Ectodermal cell (in vitro differentiated cells): Measurements from ENCODE around the gene EYA3.

Experiments used
- H3K27ac ChIP-seq: 2 replicates; pipeline ENCODE4 v1.7.0; 2013; ENCODE audit warnings: mild to moderate bottlenecking, low read depth, low read length; ENCODE audit not compliant: insufficient read depth, poor library complexity, severe bottlenecking
- H3K27me3 ChIP-seq: 2 replicates; pipeline ENCODE4 v1.7.0; 2013; ENCODE audit warnings: mild to moderate bottlenecking, low read length; ENCODE audit not compliant: insufficient read depth, control insufficient read depth, poor library complexity, severe bottlenecking
- H3K36me3 ChIP-seq: one replicate; pipeline ENCODE4 v1.7.0; 2013; ENCODE audit warnings: low read length; ENCODE audit not compliant: control insufficient read depth, insufficient read depth
- H3K4me1 ChIP-seq: one replicate; pipeline ENCODE4 v1.7.0; 2013; ENCODE audit warnings: low read length; ENCODE audit not compliant: control insufficient read depth, insufficient read depth
- H3K4me3 ChIP-seq: 2 replicates; pipeline ENCODE4 v1.7.0; 2013; ENCODE audit warnings: low read depth, low read length, control low read depth; ENCODE audit not compliant: insufficient read depth
- H3K9me3 ChIP-seq: 2 replicates; pipeline ENCODE4 v1.7.0; 2013; ENCODE audit warnings: mild to moderate bottlenecking, low read length, moderate library complexity; ENCODE audit not compliant: control insufficient read depth
- WGBS, 2 experiments: methylation state at CpG; one replicate each; pipeline ENCODE4 v1.1.7; 2013; ENCODE audit warnings: missing lambda C conversion rate in 2 of 2; 5-methylcytosine and 5-hydroxymethylcytosine counted together

The EYA3 gene

GRCh38 chr1:27994060-27994459, 94.3 kb downstream of the EYA3 start:
- Histone ChIP-seq H3K27me3 (no peaks in the 10 kb centered on the region), H3K27ac (no peak overlapping the region), H3K4me3 (no peak overlapping the region), H3K9me3 (no peaks in the 10 kb centered on the region), H3K4me1 (no peaks in the 10 kb centered on the region), H3K36me3 (peaks cover 41% of the 10 kb centered on the region)
- 79 to 91% methylated on average over 1 of the region's 1 CpG for WGBS, 2 experiments

GRCh38 chr1:27993241-27993640, 95.2 kb downstream of the EYA3 start:
- H3K4me3 ChIP-seq, result no peak overlapping the region
- WGBS, 2 experiments, result 97 to 99% methylated on average over 3 of the region's 3 CpGs
- H3K36me3 ChIP-seq, result peaks cover 43% of the 10 kb centered on the region
- H3K27me3 ChIP-seq, result no peaks in the 10 kb centered on the region
- no peaks in the 10 kb centered on the region for H3K9me3 ChIP-seq
- no peak overlapping the region for H3K27ac ChIP-seq
- H3K4me1 ChIP-seq, result no peaks in the 10 kb centered on the region

GRCh38 chr1:27992276-27992675, 96.1 kb downstream of the EYA3 start:
- no peak overlapping the region for H3K4me3 ChIP-seq
- WGBS, 2 experiments, result 93 to 95% methylated on average over 6 of the region's 6 CpGs
- H3K36me3 ChIP-seq, result peaks cover 34% of the 10 kb centered on the region
- H3K9me3 ChIP-seq, result no peaks in the 10 kb centered on the region
- no peak overlapping the region for H3K27ac ChIP-seq
- H3K4me1 ChIP-seq, result no peaks in the 10 kb centered on the region
- no peaks in the 10 kb centered on the region for H3K27me3 ChIP-seq

- Histone ChIP-seq H3K36me3 (peaks cover 23% of the 10 kb centered on the region), H3K9me3 (no peaks in the 10 kb centered on the region), H3K27me3 (no peaks in the 10 kb centered on the region), H3K4me3 (no peak overlapping the region), H3K27ac (no peak overlapping the region), H3K4me1 (no peaks in the 10 kb centered on the region)
- 94 to 95% methylated on average over 3 of the region's 3 CpGs for WGBS, 2 experiments
Measured at GRCh38 chr1:27990920-27991537, 97.4 kb downstream of the EYA3 start.

GRCh38 chr1:27981145-27981544, 107.3 kb downstream of the EYA3 start:
- H3K27ac ChIP-seq, result peak overlapping the region; percentile 44
- H3K4me3 ChIP-seq, result no peak overlapping the region
- no peaks in the 10 kb centered on the region for H3K36me3 ChIP-seq
- peaks cover 6% of the 10 kb centered on the region for H3K4me1 ChIP-seq
- H3K9me3 ChIP-seq, result no peaks in the 10 kb centered on the region
- no peaks in the 10 kb centered on the region for H3K27me3 ChIP-seq
- WGBS, 2 experiments, result 87 to 95% methylated on average over 3 of the region's 3 CpGs

- H3K36me3 ChIP-seq, result no peaks in the 10 kb centered on the region
- no peak overlapping the region for H3K4me3 ChIP-seq
- H3K4me1 ChIP-seq, result peaks cover 6% of the 10 kb centered on the region
- no peaks in the 10 kb centered on the region for H3K27me3 ChIP-seq
- H3K9me3 ChIP-seq, result no peaks in the 10 kb centered on the region
- H3K27ac ChIP-seq, result no peak overlapping the region
- 85 to 100% methylated on average over 1 of the region's 1 CpG for WGBS, 2 experiments
Measured at GRCh38 chr1:27980216-27980845, 108.1 kb downstream of the EYA3 start.

GRCh38 chr1:27979859-27980201, 108.6 kb downstream of the EYA3 start:
- Histone ChIP-seq H3K36me3 (no peaks in the 10 kb centered on the region), H3K4me1 (peaks cover 6% of the 10 kb centered on the region), H3K27ac (no peak overlapping the region), H3K27me3 (no peaks in the 10 kb centered on the region), H3K4me3 (no peak overlapping the region), H3K9me3 (no peaks in the 10 kb centered on the region)
- WGBS, 2 experiments, result 86 to 87% methylated on average over 2 of the region's 2 CpGs

GRCh38 chr1:27979151-27979858, 109.1 kb downstream of the EYA3 start:
- no peak overlapping the region for H3K27ac ChIP-seq
- H3K4me1 ChIP-seq, result peaks cover 6% of the 10 kb centered on the region
- H3K4me3 ChIP-seq, result no peak overlapping the region
- WGBS, 2 experiments, result 92 to 95% methylated on average over 1 of the region's 1 CpG
- H3K9me3 ChIP-seq, result no peaks in the 10 kb centered on the region
- no peaks in the 10 kb centered on the region for H3K27me3 ChIP-seq
- H3K36me3 ChIP-seq, result no peaks in the 10 kb centered on the region

- Histone ChIP-seq H3K4me1 (no peaks in the 10 kb centered on the region), H3K36me3 (no peaks in the 10 kb centered on the region), H3K4me3 (no peak overlapping the region), H3K27me3 (no peaks in the 10 kb centered on the region), H3K27ac (no peak overlapping the region), H3K9me3 (no peaks in the 10 kb centered on the region)
Measured at GRCh38 chr1:27974417-27974781, 114.0 kb downstream of the EYA3 start.

GRCh38 chr1:27973771-27974416, 114.5 kb downstream of the EYA3 start:
- no peak overlapping the region for H3K27ac ChIP-seq
- 93 to 97% methylated on average over 2 to 4 of the region's 4 CpGs for WGBS, 2 experiments

More at GRCh38 chr1:27973771-27974416, 114.5 kb downstream of the EYA3 start:
- no peak overlapping the region for H3K4me3 ChIP-seq
- no peaks in the 10 kb centered on the region for H3K36me3 ChIP-seq
- no peaks in the 10 kb centered on the region for H3K4me1 ChIP-seq
- no peaks in the 10 kb centered on the region for H3K27me3 ChIP-seq
- H3K9me3 ChIP-seq, result no peaks in the 10 kb centered on the region
